OCI-LY7 (cell line): ENCODE measurements around the gene GSTM1.

Experiments used
- CTCF ChIP-seq: fragments of 200-600 bp; sonication (generic); conservative IDR thresholded peaks from 2 replicates; pipeline ENCODE4 v1.5.1; 2014; ENCODE audit warnings: mild to moderate bottlenecking, antibody characterized with exemption, low read length, moderate library complexity, mixed read lengths
- EZH2phosphoT487 ChIP-seq: fragments of 200-600 bp; sonication (generic); IDR thresholded peaks from 2 replicates; pipeline ENCODE4 v1.6.1; 2018; ENCODE audit warnings: low read depth, borderline replicate concordance, mild to moderate bottlenecking, mixed run types, antibody characterized with exemption, low read length, moderate library complexity, mixed read lengths

GRCh38 chr1:109726007-109726406 is 38.4 kb downstream of the GSTM1 start:
- TF ChIP-seq CTCF (no peak), EZH2phosphoT487 (no peak)
